ENCODE measurements around the gene DIRAS2.

DIRAS2 gene

DNA sequence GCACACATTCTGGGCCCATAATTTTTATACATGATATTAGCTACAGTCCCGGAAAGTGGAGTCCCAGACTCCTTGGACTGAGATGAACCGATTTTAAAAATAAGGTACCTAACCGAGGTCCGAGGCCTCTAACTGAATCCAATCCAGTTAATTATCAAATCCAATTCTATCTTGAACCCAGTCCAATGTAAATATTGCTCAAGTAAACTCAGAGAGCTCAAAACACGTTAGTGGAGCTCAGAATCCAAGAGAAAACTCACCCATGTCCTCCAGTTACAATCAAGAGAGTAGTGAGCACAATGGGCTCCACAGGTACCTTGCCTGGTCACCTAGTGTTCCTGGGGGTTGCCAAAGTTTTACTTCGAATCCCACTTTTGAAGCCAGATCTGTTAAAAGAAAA lies 37.9 kb upstream of the DIRAS2 start:
- ChIA-PET CTCF (interaction anchor here (1.3 kb wide), 1 partner anchor 12 kb away, joined by 3 read pairs; no protein-coding TSS in a partner anchor), POLR2A (no interaction called here)
- no peak overlapping the region for H3K4me3 ChIP-seq (ENCODE audit: low read depth, low read length)
- TF ChIP-seq, protein P1, sequence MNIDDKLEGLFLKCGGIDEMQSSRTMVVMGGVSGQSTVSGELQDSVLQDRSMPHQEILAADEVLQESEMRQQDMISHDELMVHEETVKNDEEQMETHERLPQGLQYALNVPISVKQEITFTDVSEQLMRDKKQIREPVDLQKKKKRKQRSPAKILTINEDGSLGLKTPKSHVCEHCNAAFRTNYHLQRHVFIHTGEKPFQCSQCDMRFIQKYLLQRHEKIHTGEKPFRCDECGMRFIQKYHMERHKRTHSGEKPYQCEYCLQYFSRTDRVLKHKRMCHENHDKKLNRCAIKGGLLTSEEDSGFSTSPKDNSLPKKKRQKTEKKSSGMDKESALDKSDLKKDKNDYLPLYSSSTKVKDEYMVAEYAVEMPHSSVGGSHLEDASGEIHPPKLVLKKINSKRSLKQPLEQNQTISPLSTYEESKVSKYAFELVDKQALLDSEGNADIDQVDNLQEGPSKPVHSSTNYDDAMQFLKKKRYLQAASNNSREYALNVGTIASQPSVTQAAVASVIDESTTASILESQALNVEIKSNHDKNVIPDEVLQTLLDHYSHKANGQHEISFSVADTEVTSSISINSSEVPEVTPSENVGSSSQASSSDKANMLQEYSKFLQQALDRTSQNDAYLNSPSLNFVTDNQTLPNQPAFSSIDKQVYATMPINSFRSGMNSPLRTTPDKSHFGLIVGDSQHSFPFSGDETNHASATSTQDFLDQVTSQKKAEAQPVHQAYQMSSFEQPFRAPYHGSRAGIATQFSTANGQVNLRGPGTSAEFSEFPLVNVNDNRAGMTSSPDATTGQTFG (tag by site-specific recombination; IDR thresholded peaks at IDR 0.05; ENCODE audit: borderline replicate concordance): no peak
- TF ChIP-seq, protein P2, sequence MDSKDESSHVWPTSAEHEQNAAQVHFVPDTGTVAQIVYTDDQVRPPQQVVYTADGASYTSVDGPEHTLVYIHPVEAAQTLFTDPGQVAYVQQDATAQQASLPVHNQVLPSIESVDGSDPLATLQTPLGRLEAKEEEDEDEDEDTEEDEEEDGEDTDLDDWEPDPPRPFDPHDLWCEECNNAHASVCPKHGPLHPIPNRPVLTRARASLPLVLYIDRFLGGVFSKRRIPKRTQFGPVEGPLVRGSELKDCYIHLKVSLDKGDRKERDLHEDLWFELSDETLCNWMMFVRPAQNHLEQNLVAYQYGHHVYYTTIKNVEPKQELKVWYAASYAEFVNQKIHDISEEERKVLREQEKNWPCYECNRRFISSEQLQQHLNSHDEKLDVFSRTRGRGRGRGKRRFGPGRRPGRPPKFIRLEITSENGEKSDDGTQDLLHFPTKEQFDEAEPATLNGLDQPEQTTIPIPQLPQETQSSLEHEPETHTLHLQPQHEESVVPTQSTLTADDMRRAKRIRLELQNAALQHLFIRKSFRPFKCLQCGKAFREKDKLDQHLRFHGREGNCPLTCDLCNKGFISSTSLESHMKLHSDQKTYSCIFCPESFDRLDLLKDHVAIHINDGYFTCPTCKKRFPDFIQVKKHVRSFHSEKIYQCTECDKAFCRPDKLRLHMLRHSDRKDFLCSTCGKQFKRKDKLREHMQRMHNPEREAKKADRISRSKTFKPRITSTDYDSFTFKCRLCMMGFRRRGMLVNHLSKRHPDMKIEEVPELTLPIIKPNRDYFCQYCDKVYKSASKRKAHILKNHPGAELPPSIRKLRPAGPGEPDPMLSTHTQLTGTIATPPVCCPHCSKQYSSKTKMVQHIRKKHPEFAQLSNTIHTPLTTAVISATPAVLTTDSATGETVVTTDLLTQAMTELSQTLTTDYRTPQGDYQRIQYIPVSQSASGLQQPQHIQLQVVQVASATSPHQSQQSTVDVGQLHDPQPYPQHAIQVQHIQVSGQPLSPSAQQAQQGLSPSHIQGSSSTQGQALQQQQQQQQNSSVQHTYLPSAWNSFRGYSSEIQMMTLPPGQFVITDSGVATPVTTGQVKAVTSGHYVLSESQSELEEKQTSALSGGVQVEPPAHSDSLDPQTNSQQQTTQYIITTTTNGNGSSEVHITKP (tag by site-specific recombination; IDR thresholded peaks at IDR 0.05): no peak
- no peak for TF ChIP-seq ZNF707 (tag by site-specific recombination; IDR thresholded peaks at IDR 0.05)
- TF ChIP-seq ZNF426 (tag by site-specific recombination; IDR thresholded peaks at IDR 0.05): no peak
- TF ChIP-seq ZNF777 (tag by site-specific recombination; IDR thresholded peaks at IDR 0.05; ENCODE audit: borderline replicate concordance): no peak
- no peak for TF ChIP-seq FEZF1 (tag by site-specific recombination; IDR thresholded peaks at IDR 0.05)
- no peak for TF ChIP-seq ZNF791 (tag by site-specific recombination; IDR thresholded peaks at IDR 0.05)
- TF ChIP-seq, protein P3, sequence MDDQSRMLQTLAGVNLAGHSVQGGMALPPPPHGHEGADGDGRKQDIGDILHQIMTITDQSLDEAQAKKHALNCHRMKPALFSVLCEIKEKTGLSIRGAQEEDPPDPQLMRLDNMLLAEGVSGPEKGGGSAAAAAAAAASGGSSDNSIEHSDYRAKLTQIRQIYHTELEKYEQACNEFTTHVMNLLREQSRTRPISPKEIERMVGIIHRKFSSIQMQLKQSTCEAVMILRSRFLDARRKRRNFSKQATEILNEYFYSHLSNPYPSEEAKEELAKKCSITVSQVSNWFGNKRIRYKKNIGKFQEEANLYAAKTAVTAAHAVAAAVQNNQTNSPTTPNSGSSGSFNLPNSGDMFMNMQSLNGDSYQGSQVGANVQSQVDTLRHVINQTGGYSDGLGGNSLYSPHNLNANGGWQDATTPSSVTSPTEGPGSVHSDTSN (CRISPR knock-in tag; IDR thresholded peaks at IDR 0.05): no peak
- no peak for TF ChIP-seq ZNF266 (tag by site-specific recombination; IDR thresholded peaks at IDR 0.05; ENCODE audit: low read depth)
- no peak for TF ChIP-seq ZNF19 (tag by site-specific recombination; IDR thresholded peaks at IDR 0.05; ENCODE audit: low read depth)
- TF ChIP-seq, protein P4, sequence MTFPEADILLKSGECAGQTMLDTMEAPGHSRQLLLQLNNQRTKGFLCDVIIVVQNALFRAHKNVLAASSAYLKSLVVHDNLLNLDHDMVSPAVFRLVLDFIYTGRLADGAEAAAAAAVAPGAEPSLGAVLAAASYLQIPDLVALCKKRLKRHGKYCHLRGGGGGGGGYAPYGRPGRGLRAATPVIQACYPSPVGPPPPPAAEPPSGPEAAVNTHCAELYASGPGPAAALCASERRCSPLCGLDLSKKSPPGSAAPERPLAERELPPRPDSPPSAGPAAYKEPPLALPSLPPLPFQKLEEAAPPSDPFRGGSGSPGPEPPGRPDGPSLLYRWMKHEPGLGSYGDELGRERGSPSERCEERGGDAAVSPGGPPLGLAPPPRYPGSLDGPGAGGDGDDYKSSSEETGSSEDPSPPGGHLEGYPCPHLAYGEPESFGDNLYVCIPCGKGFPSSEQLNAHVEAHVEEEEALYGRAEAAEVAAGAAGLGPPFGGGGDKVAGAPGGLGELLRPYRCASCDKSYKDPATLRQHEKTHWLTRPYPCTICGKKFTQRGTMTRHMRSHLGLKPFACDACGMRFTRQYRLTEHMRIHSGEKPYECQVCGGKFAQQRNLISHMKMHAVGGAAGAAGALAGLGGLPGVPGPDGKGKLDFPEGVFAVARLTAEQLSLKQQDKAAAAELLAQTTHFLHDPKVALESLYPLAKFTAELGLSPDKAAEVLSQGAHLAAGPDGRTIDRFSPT (tag by site-specific recombination; IDR thresholded peaks at IDR 0.05): no peak
- TF ChIP-seq GLI2 (tag by site-specific recombination; IDR thresholded peaks at IDR 0.05; ENCODE audit: borderline replicate concordance, low read depth): no peak
- TF ChIP-seq SETDB1 (IDR thresholded peaks at IDR 0.05; ENCODE audit: insufficient read length, low read length): no peak
- no peak for TF ChIP-seq ZBTB1 (tag by site-specific recombination; IDR thresholded peaks at IDR 0.05)
- no peak for TF ChIP-seq ZNF404 (tag by site-specific recombination; IDR thresholded peaks at IDR 0.05)
- no peaks in the 10 kb centered on the region for H3K9me3 ChIP-seq (ENCODE audit: control insufficient read depth, insufficient read depth, low read depth, low read length)
- no peak overlapping the region for H3K27ac ChIP-seq (ENCODE audit: extremely low read depth, low read depth, low read length)
- H3K36me3 ChIP-seq (ENCODE audit: control insufficient read depth in 2 of 2, insufficient read depth in 1 of 2, low read length in 2 of 2): no peaks in the 10 kb centered on the region
- no peaks in the 10 kb centered on the region for H3K4me1 ChIP-seq (ENCODE audit: control insufficient read depth, insufficient read depth, low read length)

DNA sequence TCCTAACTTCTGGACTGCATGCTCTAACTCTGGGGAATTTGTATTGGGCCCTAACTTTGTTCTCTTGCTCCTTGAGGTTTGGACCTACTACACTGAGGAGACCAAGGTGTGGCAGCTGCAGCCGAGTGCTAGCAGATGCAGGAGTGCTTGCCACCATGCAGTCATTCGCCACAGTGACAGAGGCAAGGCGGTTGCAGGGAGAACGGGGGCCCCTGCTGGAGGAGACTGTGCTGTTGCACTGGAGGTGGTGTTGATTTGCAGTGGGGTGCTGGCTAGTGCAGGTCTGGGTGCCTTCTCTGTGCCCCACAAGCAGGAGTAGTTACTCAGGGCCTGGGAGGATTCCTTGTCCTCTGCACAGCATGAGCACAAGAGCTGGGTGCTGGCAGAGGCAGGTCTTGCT lies 22.4 kb upstream of the DIRAS2 start:
- no peaks in the 10 kb centered on the region for H3K4me1 ChIP-seq (ENCODE audit: control insufficient read depth, insufficient read depth, low read length)
- H3K36me3 ChIP-seq (ENCODE audit: control insufficient read depth in 2 of 2, insufficient read depth in 1 of 2, low read length in 2 of 2): no peaks in the 10 kb centered on the region
- TF ChIP-seq ZNF529 (tag by site-specific recombination; IDR thresholded peaks at IDR 0.05; ENCODE audit: insufficient replicate concordance) (no peak), ZNF561 (tag by site-specific recombination; IDR thresholded peaks at IDR 0.05; ENCODE audit: borderline replicate concordance) (no peak), MYNN (tag by site-specific recombination; IDR thresholded peaks at IDR 0.05; ENCODE audit: borderline replicate concordance) (no peak), ZNF664 (tag by site-specific recombination; IDR thresholded peaks at IDR 0.05) (no peak), ZNF112 (tag by site-specific recombination; IDR thresholded peaks at IDR 0.05) (no peak)
- TF ChIP-seq, protein P5, sequence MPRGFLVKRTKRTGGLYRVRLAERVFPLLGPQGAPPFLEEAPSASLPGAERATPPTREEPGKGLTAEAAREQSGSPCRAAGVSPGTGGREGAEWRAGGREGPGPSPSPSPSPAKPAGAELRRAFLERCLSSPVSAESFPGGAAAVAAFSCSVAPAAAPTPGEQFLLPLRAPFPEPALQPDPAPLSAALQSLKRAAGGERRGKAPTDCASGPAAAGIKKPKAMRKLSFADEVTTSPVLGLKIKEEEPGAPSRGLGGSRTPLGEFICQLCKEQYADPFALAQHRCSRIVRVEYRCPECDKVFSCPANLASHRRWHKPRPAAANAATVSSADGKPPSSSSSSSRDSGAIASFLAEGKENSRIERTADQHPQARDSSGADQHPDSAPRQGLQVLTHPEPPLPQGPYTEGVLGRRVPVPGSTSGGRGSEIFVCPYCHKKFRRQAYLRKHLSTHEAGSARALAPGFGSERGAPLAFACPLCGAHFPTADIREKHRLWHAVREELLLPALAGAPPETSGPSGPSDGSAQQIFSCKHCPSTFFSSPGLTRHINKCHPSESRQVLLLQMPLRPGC (tag by site-specific recombination; IDR thresholded peaks at IDR 0.05): no peak
- TF ChIP-seq, protein P6, sequence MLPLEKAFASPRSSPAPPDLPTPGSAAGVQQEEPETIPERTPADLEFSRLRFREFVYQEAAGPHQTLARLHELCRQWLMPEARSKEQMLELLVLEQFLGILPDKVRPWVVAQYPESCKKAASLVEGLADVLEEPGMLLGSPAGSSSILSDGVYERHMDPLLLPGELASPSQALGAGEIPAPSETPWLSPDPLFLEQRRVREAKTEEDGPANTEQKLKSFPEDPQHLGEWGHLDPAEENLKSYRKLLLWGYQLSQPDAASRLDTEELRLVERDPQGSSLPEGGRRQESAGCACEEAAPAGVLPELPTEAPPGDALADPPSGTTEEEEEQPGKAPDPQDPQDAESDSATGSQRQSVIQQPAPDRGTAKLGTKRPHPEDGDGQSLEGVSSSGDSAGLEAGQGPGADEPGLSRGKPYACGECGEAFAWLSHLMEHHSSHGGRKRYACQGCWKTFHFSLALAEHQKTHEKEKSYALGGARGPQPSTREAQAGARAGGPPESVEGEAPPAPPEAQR (tag by site-specific recombination; IDR thresholded peaks at IDR 0.05): no peak
- no peak overlapping the region for H3K27ac ChIP-seq (ENCODE audit: extremely low read depth, low read depth, low read length)
- ChIA-PET CTCF (interaction anchor here (0.6 kb wide), 2 partner anchors 17 to 345 kb away, joined by 3 read pairs; no protein-coding TSS in a partner anchor), POLR2A (no interaction called here)
- H3K9me3 ChIP-seq (ENCODE audit: control insufficient read depth, insufficient read depth, low read depth, low read length): no peaks in the 10 kb centered on the region
- H3K4me3 ChIP-seq (ENCODE audit: low read depth, low read length): no peak overlapping the region

Data from HEK293 (cell line).